Astrocyte of the cerebellum (primary cell): ENCODE results near the gene SCN3A.

Experiments
- DNase-seq: peaks from one replicate; pipeline ENCODE4 v3.0.0-alpha.2; 2011; ENCODE audit warnings: low read depth
- H3K4me3 ChIP-seq: 2 replicates; pipeline ENCODE4 v1.5.1; 2011; ENCODE audit warnings: mild to moderate bottlenecking, low read depth, low read length, moderate library complexity
- in situ Hi-C: cut with HindIII; loops from 2 replicates; pipeline ENCODE4 v1.10.0; 2017; ENCODE audit warnings: low sequenced_read_pairs
- TF ChIP-seq, protein P1 (sequence below): IDR thresholded peaks from 2 replicates; pipeline ENCODE4 v1.5.1; 2012; ENCODE audit warnings: low read length, low read depth, moderate library complexity, mild to moderate bottlenecking; ENCODE audit errors: missing control alignments

SCN3A gene

GRCh38 chr2:165239856-165240515 is 36.1 kb upstream of the SCN3A start:
- H3K4me3 ChIP-seq = no peak overlapping the region
- DNase-seq = no peak
- TF ChIP-seq, protein P1, sequence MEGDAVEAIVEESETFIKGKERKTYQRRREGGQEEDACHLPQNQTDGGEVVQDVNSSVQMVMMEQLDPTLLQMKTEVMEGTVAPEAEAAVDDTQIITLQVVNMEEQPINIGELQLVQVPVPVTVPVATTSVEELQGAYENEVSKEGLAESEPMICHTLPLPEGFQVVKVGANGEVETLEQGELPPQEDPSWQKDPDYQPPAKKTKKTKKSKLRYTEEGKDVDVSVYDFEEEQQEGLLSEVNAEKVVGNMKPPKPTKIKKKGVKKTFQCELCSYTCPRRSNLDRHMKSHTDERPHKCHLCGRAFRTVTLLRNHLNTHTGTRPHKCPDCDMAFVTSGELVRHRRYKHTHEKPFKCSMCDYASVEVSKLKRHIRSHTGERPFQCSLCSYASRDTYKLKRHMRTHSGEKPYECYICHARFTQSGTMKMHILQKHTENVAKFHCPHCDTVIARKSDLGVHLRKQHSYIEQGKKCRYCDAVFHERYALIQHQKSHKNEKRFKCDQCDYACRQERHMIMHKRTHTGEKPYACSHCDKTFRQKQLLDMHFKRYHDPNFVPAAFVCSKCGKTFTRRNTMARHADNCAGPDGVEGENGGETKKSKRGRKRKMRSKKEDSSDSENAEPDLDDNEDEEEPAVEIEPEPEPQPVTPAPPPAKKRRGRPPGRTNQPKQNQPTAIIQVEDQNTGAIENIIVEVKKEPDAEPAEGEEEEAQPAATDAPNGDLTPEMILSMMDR = no peak
- in situ Hi-C loops = no loop called here

DNA sequence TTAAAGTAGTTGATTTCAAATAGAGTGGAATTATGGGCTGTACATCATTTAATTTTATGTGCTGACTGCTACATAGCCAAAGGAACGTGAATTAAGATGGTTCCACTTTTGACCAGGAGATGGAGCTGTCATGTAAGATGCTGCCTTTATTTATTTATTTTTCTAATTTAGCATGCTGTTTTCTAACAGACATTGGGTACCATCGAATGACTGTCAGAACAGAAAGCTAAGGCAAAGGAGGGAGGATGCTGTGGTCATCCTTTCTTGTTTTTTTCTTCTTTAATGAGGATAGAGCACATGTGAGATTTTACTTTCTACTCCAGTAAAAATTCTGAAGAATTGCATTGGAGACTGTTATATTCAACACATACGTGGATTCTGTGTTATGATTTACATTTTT is 35.4 kb upstream of the SCN3A start, which contains the start of gene SCN2A:
Gene SCN2A, plus strand, starts transcription at position 185 of the 400 bp plus-strand sequence. CDS start 56,410 bp downstream, outside the sequence.
- TF ChIP-seq, protein P1 = peak; percentile 62
- H3K4me3 ChIP-seq = no peak within 1 kb of the TSS
- peak; percentile 60 for DNase-seq
- in situ Hi-C loops = no loop called here

DNA sequence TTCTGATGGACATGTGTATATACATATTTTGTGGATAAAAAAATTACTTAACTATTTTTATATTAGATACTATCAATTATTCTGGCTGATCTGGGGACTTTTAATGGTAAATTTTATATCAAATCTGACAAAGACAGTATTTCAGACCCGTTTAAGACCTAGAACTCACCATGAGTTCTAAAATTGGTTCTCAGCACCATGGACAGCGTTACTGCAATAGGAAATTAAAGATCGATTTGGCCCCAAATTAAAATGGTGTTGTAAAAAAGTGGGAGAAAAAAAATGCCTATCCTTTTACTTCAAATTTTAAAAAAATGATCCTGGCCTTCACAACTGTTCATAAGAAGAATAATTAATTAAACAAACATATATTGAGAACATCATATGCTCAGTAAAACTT is 34.4 kb upstream of the SCN3A start:
- DNase-seq = peak; percentile 33
- in situ Hi-C loops = no loop called here

DNA sequence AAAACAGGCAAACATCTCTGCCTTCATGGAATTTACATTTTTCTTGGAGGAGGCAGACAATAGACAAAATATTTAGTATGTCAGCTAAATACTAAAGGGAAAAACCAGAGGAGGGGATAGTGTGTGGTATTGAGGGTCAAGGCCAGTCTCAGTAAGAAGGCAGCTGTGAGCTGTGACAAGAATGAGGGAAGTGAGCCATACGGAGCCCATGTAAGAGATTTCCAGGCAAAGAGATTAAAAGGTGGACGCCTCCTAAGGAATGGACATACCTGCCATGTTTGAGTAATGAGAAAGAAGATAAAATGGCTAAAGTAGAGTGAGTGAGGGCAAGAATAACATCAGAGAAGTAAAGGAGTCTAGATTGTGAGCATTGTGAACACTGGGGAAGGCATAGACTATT is 33.2 kb upstream of the SCN3A start:
- no peak overlapping the region for H3K4me3 ChIP-seq
- DNase-seq = no peak
- in situ Hi-C loops = no loop called here
- TF ChIP-seq, protein P1 = no peak

More for the DNA sequence above, 34.4 kb upstream of the SCN3A start:
- no peak overlapping the region for H3K4me3 ChIP-seq
- TF ChIP-seq, protein P1 = no peak

GRCh38 chr2:165227571-165227970 is 23.7 kb upstream of the SCN3A start:
- no peak overlapping the region for H3K4me3 ChIP-seq
- in situ Hi-C loops = no loop called here

GRCh38 chr2:165224941-165225340 is 21.1 kb upstream of the SCN3A start:
- TF ChIP-seq, protein P1 = no peak
- in situ Hi-C loops = loop anchor here (25.0 kb wide), 1 partner anchor 213 kb away; no protein-coding TSS in a partner anchor
- no peak overlapping the region for H3K4me3 ChIP-seq
- DNase-seq = no peak

More at GRCh38 chr2:165227571-165227970, 23.7 kb upstream of the SCN3A start:
- TF ChIP-seq, protein P1 = no peak
- DNase-seq = no peak
